Fibroblast of lung (primary cell): ENCODE data around the gene AMOT. TPM values are rescaled to one million over a fixed set of nuclear protein-coding genes. Genes with fewer than 3 reads are reported as not detected.

ENCODE experiments used
- DNase-seq, 2 donors: peaks; one replicate each; pipeline versions ENCODE4 v3.0.0 to v3.0.0-alpha.2; 2010; ENCODE audit warnings: low read depth in 2 of 2
- H2AFZ ChIP-seq: 2 replicates; pipeline ENCODE4 v1.5.1; 2012; ENCODE audit warnings: low read length, control low read depth, inconsistent platforms
- H3K27ac ChIP-seq: 2 replicates; pipeline ENCODE4 v1.5.1; 2011; ENCODE audit warnings: low read length, control low read depth; ENCODE audit not compliant: insufficient read depth
- H3K27me3 ChIP-seq: 2 replicates; pipeline ENCODE4 v1.5.1; 2011; ENCODE audit warnings: mild to moderate bottlenecking, low read length; ENCODE audit not compliant: control insufficient read depth, insufficient read depth
- H3K36me3 ChIP-seq: 2 replicates; pipeline ENCODE4 v1.5.1; 2011; ENCODE audit warnings: low read length; ENCODE audit not compliant: control insufficient read depth, insufficient read depth
- H3K4me1 ChIP-seq: 2 replicates; pipeline ENCODE4 v1.5.1; 2011; ENCODE audit warnings: low read length; ENCODE audit not compliant: control insufficient read depth, insufficient read depth; ENCODE audit errors: extremely low read depth
- H3K4me2 ChIP-seq: 2 replicates; pipeline ENCODE4 v1.5.1; 2011; ENCODE audit warnings: low read length, control low read depth; ENCODE audit not compliant: insufficient read depth; ENCODE audit errors: extremely low read depth
- H3K4me3 ChIP-seq, 4 experiments: fragments of 200-600 bp in 1 of 4; sonication (generic) in 1 of 4; replicated peaks in 1 of 4; 2 replicates each; pipeline ENCODE4 v1.5.1; 2011 to 2016; ENCODE audit warnings: low read length in 4 of 4, low read depth in 3 of 4, mild to moderate bottlenecking in 3 of 4, control low read depth in 2 of 4, inconsistent platforms in 1 of 4, mixed read lengths in 1 of 4; ENCODE audit not compliant: insufficient read depth in 1 of 4; ENCODE audit errors: control extremely low read depth in 1 of 4
- H3K79me2 ChIP-seq: 2 replicates; pipeline ENCODE4 v1.5.1; 2012; ENCODE audit warnings: mild to moderate bottlenecking, low read length, inconsistent platforms; ENCODE audit not compliant: control insufficient read depth, insufficient read depth
- H3K9ac ChIP-seq: 2 replicates; pipeline ENCODE4 v1.5.1; 2011; ENCODE audit warnings: mild to moderate bottlenecking, low read length, control low read depth; ENCODE audit not compliant: insufficient read depth
- H3K9me3 ChIP-seq: 2 replicates; pipeline ENCODE4 v1.5.1; 2012; ENCODE audit warnings: low read depth, low read length; ENCODE audit not compliant: control insufficient read depth, insufficient read depth
- H4K20me1 ChIP-seq: 2 replicates; pipeline ENCODE4 v1.5.1; 2011; ENCODE audit warnings: low read length; ENCODE audit not compliant: control insufficient read depth, insufficient read depth; ENCODE audit errors: extremely low read depth
- CTCF ChIP-seq, 2 donors: IDR thresholded peaks in 1 of 2; conservative IDR thresholded peaks in 1 of 2; 1 replicate in 1 of 2; 2 replicates in 1 of 2; pipeline ENCODE4 v1.5.1; 2011 to 2012; ENCODE audit warnings: low read length in 2 of 2, control low read depth in 1 of 2, inconsistent platforms in 1 of 2, low read depth in 1 of 2, mild to moderate bottlenecking in 1 of 2
- EZH2 ChIP-seq: IDR thresholded peaks from 2 replicates; pipeline ENCODE4 v1.5.1; 2012; ENCODE audit warnings: low read length, control low read depth, mild to moderate bottlenecking; ENCODE audit errors: missing control alignments
- polyA plus RNA-seq, 2 donors: library from polyadenylated mRNA; depleted of rRNA in 1 of 2; stranded (reverse) in 1 of 2; unstranded in 1 of 2; fragments of >200 nt; gene quantifications; 2 replicates each; pipeline ENCODE4 v1.2.1, GENCODE V29; 2011 to 2012; ENCODE audit warnings: missing spikeins in 1 of 2
- total RNA-seq: library from RNA; depleted of rRNA; stranded (reverse); fragments of >200 nt; gene quantifications from 2 replicates; pipeline ENCODE4 v1.2.1, GENCODE V29; 2014

Gene AMOT
- total and polyA plus RNA-seq, 2 donors (not counting 1 experiment from before 2014, with no cell fraction given), result 6.8 to 7.5 TPM

- no peak overlapping the region for H2AFZ ChIP-seq
- H3K79me2 ChIP-seq, result no peaks in the 10 kb centered on the region
- DNase-seq, result no peak
Measured at GRCh38 chrX:112868586-112868985, 28.0 kb upstream of the AMOT start.

GRCh38 chrX:112867570-112867969 lies 26.9 kb upstream of the AMOT start:
- Histone ChIP-seq H3K27me3 (no peaks in the 10 kb centered on the region), H3K4me2 (no peak overlapping the region)

More at GRCh38 chrX:112868586-112868985, 28.0 kb upstream of the AMOT start:
- TF ChIP-seq CTCF (conservative IDR thresholded peaks at IDR 0.05 in 1 of 2, IDR thresholded peaks at IDR 0.05 in 1 of 2; ENCODE audit: low read depth in 1 of 2, low read length in 2 of 2), result no peak
- no peak for TF ChIP-seq EZH2
- Histone ChIP-seq H3K9ac (no peak overlapping the region), H3K27me3 (no peaks in the 10 kb centered on the region), H3K27ac (no peak overlapping the region), H4K20me1 (no peaks in the 10 kb centered on the region), H3K4me2 (no peak overlapping the region), H3K36me3 (no peaks in the 10 kb centered on the region), H3K4me1 (no peaks in the 10 kb centered on the region), H3K4me3 (no peak overlapping the region), H3K9me3 (no peaks in the 10 kb centered on the region)

GRCh38 chrX:112866175-112866574 lies 25.5 kb upstream of the AMOT start:
- Histone ChIP-seq H4K20me1 (no peaks in the 10 kb centered on the region), H3K27me3 (no peaks in the 10 kb centered on the region), H3K4me2 (no peak overlapping the region), H3K27ac (no peak overlapping the region), H3K4me1 (no peaks in the 10 kb centered on the region), H3K36me3 (no peaks in the 10 kb centered on the region), H2AFZ (no peak overlapping the region), H3K79me2 (no peaks in the 10 kb centered on the region), H3K4me3 (no peak overlapping the region), H3K9ac (no peak overlapping the region), H3K9me3 (no peaks in the 10 kb centered on the region)
- TF ChIP-seq CTCF (conservative IDR thresholded peaks at IDR 0.05 in 1 of 2, IDR thresholded peaks at IDR 0.05 in 1 of 2; ENCODE audit: low read depth in 1 of 2, low read length in 2 of 2) (no peak), EZH2 (no peak)
- peak; percentile 12 to 34 for DNase-seq

More at GRCh38 chrX:112867570-112867969, 26.9 kb upstream of the AMOT start:
- H3K9ac ChIP-seq, result no peak overlapping the region
- H3K79me2 ChIP-seq, result no peaks in the 10 kb centered on the region
- no peak for DNase-seq
- no peaks in the 10 kb centered on the region for H3K36me3 ChIP-seq
- no peaks in the 10 kb centered on the region for H4K20me1 ChIP-seq
- no peak overlapping the region for H3K4me3 ChIP-seq
- no peak overlapping the region for H2AFZ ChIP-seq
- TF ChIP-seq CTCF (conservative IDR thresholded peaks at IDR 0.05 in 1 of 2, IDR thresholded peaks at IDR 0.05 in 1 of 2; ENCODE audit: low read depth in 1 of 2, low read length in 2 of 2), result no peak
- no peak for TF ChIP-seq EZH2
- no peaks in the 10 kb centered on the region for H3K9me3 ChIP-seq
- no peaks in the 10 kb centered on the region for H3K4me1 ChIP-seq
- H3K27ac ChIP-seq, result no peak overlapping the region
